Dermis lymphatic vessel endothelial cell (primary cell): ENCODE measurements around the gene TMED8. TPM values are rescaled to one million over a fixed set of nuclear protein-coding genes. Genes with fewer than 3 reads are reported as not detected.

Source experiments
- total RNA-seq: library from RNA; depleted of rRNA; stranded (reverse); fragments of >200 nt; gene quantifications from 2 replicates; pipeline ENCODE4 v1.2.1, GENCODE V29; 2014

Gene TMED8
- total RNA-seq: 8.3 and 9.9 TPM in 2 replicates

GRCh38 chr14:77376771-77377501, at the start of gene TMED8, which contains the start of gene SAMD15:
Gene TMED8 (minus strand): TSS chr14:77377094. CDS start chr14:77377053, 41 bp downstream.
Gene SAMD15 (plus strand): TSS chr14:77377379. CDS start chr14:77377419, 40 bp downstream.

GRCh38 chr14:77423423-77423822, 46.5 kb upstream of the TMED8 start, which contains the start of gene NOXRED1:
Gene NOXRED1 (minus strand): TSS chr14:77423523. CDS start chr14:77422889, 634 bp downstream.

GRCh38 chr14:77320238-77320935, 56.5 kb downstream of the TMED8 start, which contains the start of gene POMT2:
Gene POMT2 (minus strand): TSS chr14:77320883. CDS start chr14:77320681, 202 bp downstream.

Other genes starting within 250 kb of the TMED8 start
- under 0.01 TPM in 1 of 2 replicates, not detected in the other for gene ZDHHC22, start 235.3 kb downstream of the TMED8 start, total RNA-seq
- gene TMEM63C, start 195.3 kb downstream of the TMED8 start, total RNA-seq: 0.86 TPM in 1 of 2 replicates, not detected in the other
- gene NGB, start 105.9 kb downstream of the TMED8 start, total RNA-seq: not detected in 2 replicates
- gene POMT2, start 56.2 kb downstream of the TMED8 start, total RNA-seq: 4.3 and 6.4 TPM in 2 replicates
- 24.8 and 27.7 TPM in 2 replicates for gene GSTZ1, start 56.1 kb downstream of the TMED8 start, total RNA-seq
- 0.33 and 1.2 TPM in 2 replicates for gene SAMD15, start 285 bp upstream of the TMED8 start, total RNA-seq
- 0.11 and 0.17 TPM in 2 replicates for gene NOXRED1, start 46.4 kb upstream of the TMED8 start, total RNA-seq
- gene VIPAS39, start 80.5 kb upstream of the TMED8 start, total RNA-seq: 22.3 and 32.7 TPM in 2 replicates
- 60.9 and 82.9 TPM in 2 replicates for gene AHSA1, start 81.0 kb upstream of the TMED8 start, total RNA-seq
- gene ISM2, start 121.7 kb upstream of the TMED8 start, total RNA-seq: 0.09 TPM in 1 of 2 replicates, not detected in the other
- 80.3 and 85.1 TPM in 2 replicates for gene SPTLC2, start 239.5 kb upstream of the TMED8 start, total RNA-seq